HG02884 (cell line): ENCODE measurements around the gene TRIM25.

Source experiments
- ATAC-seq: cut with Tn5 transposase; IDR thresholded peaks from one replicate; pipeline ENCODE4 v1.9.1; 2021; ENCODE audit warnings: mild to moderate bottlenecking, moderate library complexity; ENCODE audit not compliant: unreplicated experiment

TRIM25 gene

GRCh38 chr17:56928586-56928985 lies 14.7 kb upstream of the TRIM25 start:
- no peak for ATAC-seq

- no peak for ATAC-seq
Measured at GRCh38 chr17:56926704-56927103, 12.9 kb upstream of the TRIM25 start.

- ATAC-seq = no peak
Measured at GRCh38 chr17:56926270-56926669, 12.4 kb upstream of the TRIM25 start.

GRCh38 chr17:56925088-56925487 lies 11.2 kb upstream of the TRIM25 start:
- ATAC-seq = no peak

- ATAC-seq = no peak
Measured at GRCh38 chr17:56919717-56920116, 5.9 kb upstream of the TRIM25 start.

- ATAC-seq = no peak
Measured at GRCh38 chr17:56918916-56919315, 5.1 kb upstream of the TRIM25 start.

- no peak for ATAC-seq
Measured at GRCh38 chr17:56917559-56918296, 3.9 kb upstream of the TRIM25 start.

GRCh38 chr17:56914581-56915273 lies 878 bp upstream of the TRIM25 start:
- no peak for ATAC-seq

- ATAC-seq = peak; percentile 26
Measured at GRCh38 chr17:56913353-56913866, 439 bp downstream of the TRIM25 start.

GRCh38 chr17:56913000-56913311 lies 893 bp downstream of the TRIM25 start:
- no peak for ATAC-seq

- no peak for ATAC-seq
Measured at GRCh38 chr17:56912105-56912999, 1.5 kb downstream of the TRIM25 start.

GRCh38 chr17:56910509-56911235 lies 3.2 kb downstream of the TRIM25 start:
- ATAC-seq = no peak

- ATAC-seq = no peak
Measured at GRCh38 chr17:56909742-56910508, 3.9 kb downstream of the TRIM25 start.

- ATAC-seq = peak; percentile 85
Measured at GRCh38 chr17:56908001-56908542, 5.8 kb downstream of the TRIM25 start.

- no peak for ATAC-seq
Measured at GRCh38 chr17:56903560-56903959, 10.3 kb downstream of the TRIM25 start.

GRCh38 chr17:56902348-56902747 lies 11.5 kb downstream of the TRIM25 start:
- ATAC-seq = no peak

GRCh38 chr17:56899403-56899802 lies 14.4 kb downstream of the TRIM25 start:
- ATAC-seq = no peak

GRCh38 chr17:56898874-56899273 lies 15.0 kb downstream of the TRIM25 start:
- no peak for ATAC-seq

- ATAC-seq = peak; percentile 61
Measured at GRCh38 chr17:56897646-56898424, 16.0 kb downstream of the TRIM25 start.
